GM18526 (cell line): ENCODE measurements around the gene SCN1A.

Experiments used
- POLR2A ChIP-seq: IDR thresholded peaks from 3 replicates; pipeline ENCODE4 v1.6.1; 2011; ENCODE audit not compliant: insufficient read length; ENCODE audit errors: extremely low read depth

The SCN1A gene

GRCh38 chr2:166067229-166067628 lies 60.6 kb downstream of the SCN1A start:
- TF ChIP-seq POLR2A: no peak

- TF ChIP-seq POLR2A: no peak
These were observed 67.6 kb downstream of the SCN1A start for GRCh38 chr2:166060191-166060590.

GRCh38 chr2:166057370-166058164 lies 70.3 kb downstream of the SCN1A start:
- TF ChIP-seq POLR2A: no peak

- TF ChIP-seq POLR2A: no peak
These were observed 82.9 kb downstream of the SCN1A start for GRCh38 chr2:166044853-166045483.

GRCh38 chr2:166042768-166043390 lies 84.9 kb downstream of the SCN1A start:
- TF ChIP-seq POLR2A: no peak

GRCh38 chr2:166042356-166042755 lies 85.5 kb downstream of the SCN1A start:
- no peak for TF ChIP-seq POLR2A

- TF ChIP-seq POLR2A: no peak
These were observed 86.2 kb downstream of the SCN1A start for GRCh38 chr2:166041613-166042012.

GRCh38 chr2:166032361-166032760 lies 95.5 kb downstream of the SCN1A start:
- no peak for TF ChIP-seq POLR2A

GRCh38 chr2:166031054-166031453 lies 96.8 kb downstream of the SCN1A start:
- TF ChIP-seq POLR2A: no peak

- TF ChIP-seq POLR2A: no peak
These were observed 102.5 kb downstream of the SCN1A start for GRCh38 chr2:166025313-166025712.

- no peak for TF ChIP-seq POLR2A
These were observed 110.6 kb downstream of the SCN1A start for GRCh38 chr2:166017208-166017607.

- no peak for TF ChIP-seq POLR2A
These were observed 113.9 kb downstream of the SCN1A start for GRCh38 chr2:166013878-166014277.

GRCh38 chr2:166011660-166012059 lies 116.2 kb downstream of the SCN1A start:
- no peak for TF ChIP-seq POLR2A

- no peak for TF ChIP-seq POLR2A
These were observed 127.4 kb downstream of the SCN1A start for GRCh38 chr2:166000401-166000800.

GRCh38 chr2:165990846-165991245 lies 137.0 kb downstream of the SCN1A start:
- TF ChIP-seq POLR2A: no peak

GRCh38 chr2:165989851-165990250 lies 138.0 kb downstream of the SCN1A start:
- TF ChIP-seq POLR2A: no peak
